ENCODE results near the gene TEX14.
"Not testable (repeated sequence)": the region's sequence is repeated elsewhere in the genome, so short reads cannot be mapped to it uniquely, and the experiment has no call there.

Gene TEX14

GRCh38 chr17:58690033-58690432 is 1.8 kb downstream of the TEX14 start:
- not testable (repeated sequence) for DNase-seq

DNA sequence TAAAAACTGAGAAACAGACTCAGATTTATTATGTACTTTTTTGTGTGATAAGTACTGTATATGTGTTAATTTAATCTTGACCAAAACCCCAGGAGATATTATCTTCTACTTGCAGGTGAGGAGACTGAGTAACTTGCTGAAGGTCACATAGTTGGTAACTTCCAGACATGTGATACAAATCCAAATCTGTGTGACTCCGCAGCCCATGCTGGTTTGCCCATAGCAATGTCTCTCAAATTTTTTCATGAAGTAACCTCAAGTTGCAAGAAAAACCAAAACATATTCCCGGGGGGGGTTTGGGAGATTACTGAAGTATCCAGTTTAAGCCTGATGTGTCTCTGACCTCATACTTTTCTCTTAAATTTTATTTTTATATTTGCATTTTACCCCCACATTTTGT is 3.3 kb downstream of the TEX14 start:
- no peak for DNase-seq

DNA sequence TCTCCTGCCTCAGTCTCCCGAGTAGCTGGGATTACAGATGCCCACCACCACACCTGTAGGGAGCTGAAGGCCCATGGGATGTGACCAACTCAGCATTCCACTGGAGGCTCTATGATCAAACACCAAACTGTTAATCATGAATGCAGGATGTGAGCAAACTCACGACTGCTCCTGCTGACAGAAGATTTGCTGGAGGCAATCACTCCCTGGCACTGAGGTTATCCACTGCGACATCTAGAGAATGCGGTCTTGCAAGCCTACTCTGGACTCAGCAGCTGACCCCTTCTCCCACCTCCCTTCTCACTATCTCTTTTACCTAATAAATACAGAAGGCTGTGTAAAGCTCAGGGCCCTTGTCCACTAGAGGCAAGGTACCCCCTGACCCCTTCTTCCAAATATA is 4.9 kb downstream of the TEX14 start:
- DNase-seq: no peak

DNA sequence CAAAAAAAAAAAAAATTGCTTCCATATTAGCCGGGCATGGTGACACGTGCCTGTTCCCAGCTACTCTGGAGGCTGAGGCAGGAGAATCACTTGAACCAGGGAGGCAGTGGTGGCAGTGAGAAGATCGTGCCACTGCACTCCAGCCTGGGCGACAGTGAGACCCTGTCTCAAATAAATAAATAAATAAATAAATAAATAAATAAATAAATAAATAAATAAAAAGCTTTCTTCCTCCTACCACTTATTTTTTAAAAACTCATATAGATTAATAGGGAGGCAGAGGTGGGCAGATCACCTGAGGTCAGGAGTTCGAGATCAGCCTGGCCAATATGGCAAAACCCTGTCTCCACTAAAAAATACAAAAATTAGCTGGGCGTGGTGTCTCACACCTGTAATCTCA is 7.4 kb downstream of the TEX14 start:
- DNase-seq: not testable (repeated sequence)

DNA sequence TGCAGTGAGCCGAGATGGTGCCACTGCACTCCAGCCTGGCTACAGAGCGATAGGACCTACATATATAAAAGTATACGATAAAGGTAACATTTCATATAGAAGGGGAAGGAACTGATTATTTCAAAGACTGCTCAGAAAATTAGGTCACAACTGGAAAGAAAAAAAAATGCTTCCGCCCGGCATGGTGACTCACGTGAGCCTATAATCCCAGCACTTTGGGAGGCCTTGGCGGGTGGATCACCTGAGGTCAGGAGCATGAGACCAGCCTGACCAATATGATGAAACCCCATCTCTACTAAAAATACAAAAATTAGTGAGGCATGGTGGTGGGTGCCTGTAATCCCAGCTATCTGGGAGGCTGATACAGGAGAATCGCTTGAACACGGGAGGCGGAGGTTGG is 7.8 kb downstream of the TEX14 start:
- no peak for DNase-seq

DNA sequence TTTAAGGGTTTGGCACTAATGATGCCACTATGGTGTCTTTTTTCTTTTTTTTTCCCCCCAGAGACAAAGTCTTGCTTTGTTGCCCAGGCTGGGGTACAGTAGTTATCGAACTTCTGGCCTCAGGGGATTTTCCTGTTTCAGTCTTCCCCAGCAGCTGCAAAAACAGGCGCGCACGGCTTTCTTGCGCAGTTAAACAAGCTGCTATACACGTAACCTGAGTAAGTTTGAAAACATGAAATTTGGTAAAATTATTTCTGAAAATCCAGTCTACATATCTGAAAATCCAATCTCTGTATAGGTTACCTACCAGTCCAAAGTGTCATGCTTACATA is 11.8 kb downstream of the TEX14 start:
- no peak for DNase-seq

GRCh38 chr17:58679263-58680037 is 12.4 kb downstream of the TEX14 start:
- no peak for DNase-seq

DNA sequence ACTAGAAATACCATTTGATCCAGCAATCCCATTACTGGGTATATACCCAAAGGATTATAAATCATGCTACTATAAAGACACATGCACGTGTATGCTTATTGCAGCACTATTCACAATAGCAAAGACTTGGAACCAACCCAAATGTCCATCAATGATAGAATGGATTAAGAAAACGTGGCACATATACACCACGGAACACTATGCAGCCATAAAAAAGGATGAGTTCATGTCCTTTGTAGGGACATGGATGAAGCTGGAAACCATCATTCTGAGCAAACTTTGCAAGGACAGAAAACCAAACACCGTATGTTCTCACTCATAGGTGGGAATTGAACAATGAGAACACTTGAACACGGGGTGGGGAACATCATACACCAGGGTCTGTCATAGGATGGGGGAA is 13.6 kb downstream of the TEX14 start:
- not testable (repeated sequence) for DNase-seq

- no peak for DNase-seq
These were observed 14.5 kb downstream of the TEX14 start for GRCh38 chr17:58677194-58677880.

GRCh38 chr17:58671969-58672368 is 19.9 kb downstream of the TEX14 start:
- DNase-seq: no peak

- no peak for DNase-seq
These were observed 22.0 kb downstream of the TEX14 start for GRCh38 chr17:58669853-58670252.

DNA sequence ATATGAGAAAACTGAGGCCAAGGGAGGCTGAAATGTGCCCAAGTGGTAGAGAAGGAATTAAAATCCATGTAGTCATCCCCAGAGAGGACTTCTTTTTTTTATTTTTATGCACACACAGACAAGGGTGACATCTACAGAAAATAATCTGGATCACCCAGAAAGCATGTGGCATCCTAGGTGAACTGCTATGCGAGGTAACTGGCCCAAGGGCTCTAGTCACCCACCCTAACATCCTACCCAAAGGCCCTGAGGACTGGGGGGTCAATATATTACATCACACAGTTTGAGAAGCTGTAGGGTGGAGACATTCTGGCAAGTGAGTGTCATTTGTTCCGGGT is 23.3 kb downstream of the TEX14 start:
- no peak for DNase-seq

- DNase-seq: no peak
These were observed 23.8 kb downstream of the TEX14 start for GRCh38 chr17:58667934-58668597.

- peak; percentile 10 for DNase-seq
These were observed 25.0 kb downstream of the TEX14 start for GRCh38 chr17:58666858-58667267.

DNA sequence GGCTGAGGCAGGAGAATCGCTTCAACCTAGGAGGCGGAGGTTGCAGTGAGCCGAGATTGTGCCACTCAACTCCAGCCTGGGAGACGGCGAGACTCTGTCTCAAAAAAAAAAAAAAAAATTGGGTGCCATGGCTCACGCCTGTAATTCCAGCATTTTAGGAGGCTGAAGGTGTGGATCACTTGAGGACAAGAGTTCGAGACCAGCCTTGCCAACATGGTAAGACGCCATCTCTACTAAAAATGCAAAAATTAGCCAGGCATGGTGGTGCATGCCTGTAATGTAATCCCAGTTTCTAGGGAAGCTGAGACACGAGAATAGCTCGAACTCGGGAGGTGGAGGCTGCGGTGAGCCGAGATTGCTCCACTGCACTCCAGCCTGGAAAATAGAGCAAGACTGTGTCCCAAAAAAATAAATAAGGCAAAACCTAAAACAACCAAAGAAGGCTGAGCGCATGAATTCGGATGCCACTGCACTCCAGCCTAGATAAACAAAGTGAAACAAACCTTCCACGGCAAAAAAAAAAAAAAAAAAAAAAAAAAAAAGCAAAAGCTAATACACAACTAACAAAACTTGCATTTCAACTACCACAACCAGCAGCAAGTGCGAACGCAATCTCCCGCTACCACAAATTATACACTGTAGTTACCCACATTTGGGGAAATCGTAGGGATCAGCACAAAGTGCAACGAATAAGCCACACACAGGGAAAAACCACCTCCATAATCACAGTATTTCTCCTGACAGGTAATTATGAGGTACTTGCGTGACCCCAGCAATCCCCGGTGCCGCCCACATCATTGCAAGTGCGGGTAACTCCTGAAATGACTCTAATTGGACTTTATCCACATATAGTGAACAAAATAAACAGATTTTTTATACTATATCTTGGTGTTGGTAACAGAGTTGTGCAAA is 25.6 kb downstream of the TEX14 start:
- no peak for DNase-seq

DNA sequence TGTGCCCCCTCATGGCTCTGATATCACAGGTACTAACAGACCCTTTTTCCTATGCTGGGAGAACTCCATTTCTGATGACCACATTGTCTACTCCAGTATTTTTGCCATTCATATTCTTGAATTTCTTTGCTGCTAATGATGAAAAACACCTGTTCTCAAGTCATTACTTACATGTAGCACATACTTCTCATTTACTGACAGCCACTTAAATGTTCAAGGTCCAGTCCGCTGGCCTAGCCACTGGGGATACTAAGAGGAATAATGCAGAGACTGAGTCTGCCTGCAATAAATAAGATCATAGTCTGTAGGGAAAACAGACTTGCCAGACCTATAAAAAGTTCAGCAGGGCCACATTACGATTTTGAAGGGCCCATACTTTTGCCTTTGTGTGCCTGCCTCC is 27.5 kb downstream of the TEX14 start:
- DNase-seq: no peak

DNA sequence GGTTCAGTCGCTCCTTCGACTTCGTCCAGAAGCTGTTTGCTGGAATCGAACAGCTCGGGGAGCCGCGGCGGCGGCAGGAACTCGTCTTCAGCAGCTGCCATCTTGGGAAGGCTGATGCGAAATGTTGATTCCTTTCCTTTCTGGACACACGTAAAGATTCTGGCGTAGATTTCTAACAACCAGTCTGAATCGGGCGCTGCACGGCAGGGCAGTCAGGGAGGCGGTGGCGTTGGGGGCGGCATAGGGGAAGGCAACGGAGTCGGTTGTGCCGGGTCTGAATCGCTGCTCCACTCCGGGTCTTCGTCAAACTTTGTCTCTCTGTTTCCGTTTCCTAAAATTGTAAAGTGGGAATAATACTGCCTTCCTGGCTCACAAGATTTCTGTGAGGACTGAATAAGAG is 30.3 kb downstream of the TEX14 start:
- no peak for DNase-seq

DNA sequence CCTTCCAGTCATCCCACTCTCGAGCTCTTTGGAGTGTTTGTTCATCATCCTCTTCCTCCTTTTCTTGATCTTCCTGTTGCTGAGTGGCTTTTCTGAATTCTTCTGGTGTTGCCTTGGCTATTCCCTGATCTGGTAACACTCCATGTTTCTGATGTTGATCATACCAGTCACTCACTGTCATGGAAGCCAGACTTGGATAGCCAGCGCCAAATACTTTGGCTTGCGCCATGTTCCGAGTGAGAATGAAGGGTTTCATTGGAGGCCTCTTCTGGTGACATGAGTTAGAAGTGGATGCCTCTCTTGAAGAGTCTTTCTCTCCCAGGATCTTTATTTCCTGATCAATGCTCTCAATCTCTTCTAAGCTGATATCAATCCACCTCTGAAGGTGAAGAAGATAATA is 31.2 kb downstream of the TEX14 start:
- no peak for DNase-seq

DNA sequence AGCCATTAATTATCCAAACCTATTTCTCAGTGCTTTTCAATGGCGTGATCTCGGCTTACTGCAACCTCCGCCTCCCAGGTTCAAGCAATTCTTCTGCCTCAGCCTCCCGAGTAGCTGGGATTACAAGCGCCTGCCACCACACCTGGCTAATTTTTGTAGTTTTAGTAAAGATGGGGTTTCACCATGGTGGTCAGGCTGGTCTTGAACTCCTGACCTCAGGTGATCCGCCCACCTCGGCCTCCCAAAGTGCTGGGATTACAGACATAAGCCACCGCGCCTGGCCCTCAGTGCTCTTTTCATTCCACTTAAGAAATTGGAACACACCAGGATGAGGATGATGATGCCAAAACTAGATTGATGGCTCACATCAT is 32.1 kb downstream of the TEX14 start:
- not testable (repeated sequence) for DNase-seq

- DNase-seq: peak; percentile 66
These were observed 32.8 kb downstream of the TEX14 start for GRCh38 chr17:58658804-58659713.

DNA sequence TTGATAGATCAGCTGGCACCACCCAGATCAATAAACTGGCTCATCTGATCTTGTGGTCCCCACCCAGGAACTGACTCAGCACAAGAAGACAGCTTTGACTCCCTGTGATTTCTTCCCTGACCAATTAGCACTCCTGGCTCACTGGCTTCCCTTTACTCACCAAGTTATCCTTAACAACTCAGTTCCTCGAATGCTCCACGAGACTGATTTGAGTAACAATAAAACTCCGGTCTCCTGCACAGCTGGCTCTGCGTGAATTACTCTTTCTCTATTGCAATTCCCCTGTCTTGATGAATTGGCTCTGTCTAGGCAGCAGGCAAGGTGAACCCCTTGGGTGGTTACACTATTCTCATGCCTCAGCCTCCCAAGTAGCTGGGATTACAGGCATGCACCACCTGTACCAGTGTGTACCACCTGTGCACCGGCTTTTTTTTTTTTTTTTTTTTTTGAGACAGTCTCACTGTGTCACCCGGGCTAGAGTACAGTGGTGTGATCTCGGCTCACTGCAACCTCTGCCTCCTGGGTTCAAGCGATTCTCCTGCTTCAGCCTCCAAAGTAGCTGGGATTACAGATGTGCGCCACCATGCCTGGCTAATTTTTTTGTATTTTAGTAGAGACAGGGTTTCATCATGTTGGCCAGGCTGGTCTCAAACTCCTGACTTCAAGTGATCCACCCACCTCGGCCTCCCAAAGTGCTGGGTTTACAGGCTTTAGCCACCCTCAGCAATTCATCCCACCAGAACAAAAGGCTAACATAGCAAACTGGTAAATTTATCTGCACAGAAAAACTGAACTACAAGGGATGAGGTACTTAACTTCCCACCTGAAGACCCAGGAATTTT is 33.7 kb downstream of the TEX14 start:
- not testable (repeated sequence) for DNase-seq

All from T-helper 9 cell (primary cell).